SU-DHL-6 (cell line): Measurements from ENCODE around the gene DIAPH3.

ENCODE experiments used
- H2AFZ ChIP-seq: fragments of 200-600 bp; sonication (generic); 2 replicates; pipeline ENCODE4 v1.6.1; 2014; ENCODE audit warnings: low read depth, mild to moderate bottlenecking, moderate library complexity, mixed read lengths, antibody characterized with exemption, low read length; ENCODE audit not compliant: severe bottlenecking
- H3F3A ChIP-seq: fragments of 200-600 bp; shearing (Covaris generic); 2 replicates; pipeline ENCODE4 v1.6.0; 2016; ENCODE audit warnings: antibody characterized with exemption, mild to moderate bottlenecking; ENCODE audit not compliant: insufficient read depth
- H3K27ac ChIP-seq: fragments of 200-600 bp; sonication (generic); 2 replicates; pipeline ENCODE4 v1.5.1; 2016; ENCODE audit warnings: low read depth, mild to moderate bottlenecking, low read length, moderate library complexity, mixed read lengths
- H3K27me3 ChIP-seq: fragments of 200-600 bp; sonication (generic), shearing (Covaris generic); 2 replicates; pipeline ENCODE4 v1.6.0; 2014; ENCODE audit warnings: mild to moderate bottlenecking, low read length
- H3K36me3 ChIP-seq: fragments of 200-600 bp; sonication (generic); 2 replicates; pipeline ENCODE4 v1.6.1; 2014; ENCODE audit warnings: mild to moderate bottlenecking, low read length, mixed read lengths
- H3K4me2 ChIP-seq: fragments of 300-600, 200-600 bp; shearing (Covaris generic), sonication (generic); 2 replicates; pipeline ENCODE4 v1.6.0; 2014; ENCODE audit warnings: low read length, low read depth, mild to moderate bottlenecking; ENCODE audit not compliant: poor library complexity, severe bottlenecking
- H3K4me3 ChIP-seq: fragments of 200-600 bp; sonication (generic); 2 replicates; pipeline ENCODE4 v1.5.1; 2014; ENCODE audit warnings: antibody characterized with exemption, low read length, mild to moderate bottlenecking, mixed read lengths; ENCODE audit not compliant: insufficient read depth, poor library complexity, severe bottlenecking
- H3K79me2 ChIP-seq: fragments of 200-600 bp; sonication (generic); 2 replicates; pipeline ENCODE4 v1.6.1; 2014; ENCODE audit warnings: mild to moderate bottlenecking, low read length, moderate library complexity; ENCODE audit not compliant: insufficient read depth
- H3K9ac ChIP-seq: fragments of 200-600 bp; sonication (generic); 2 replicates; pipeline ENCODE4 v1.7.0; 2014; ENCODE audit warnings: mild to moderate bottlenecking, low read length
- H3K9me2 ChIP-seq: fragments of 200-600 bp; sonication (generic); replicated peaks from 2 replicates; pipeline ENCODE4 v1.6.1; 2014; ENCODE audit warnings: low read length; ENCODE audit not compliant: insufficient read depth
- H3K9me3 ChIP-seq: fragments of 200-600 bp; sonication (generic); 2 replicates; pipeline ENCODE4 v1.6.1; 2014; ENCODE audit warnings: low read length, mixed read lengths; ENCODE audit not compliant: insufficient read depth
- H4K20me1 ChIP-seq: fragments of 200-600 bp; sonication (generic); 2 replicates; pipeline ENCODE4 v1.6.1; 2014; ENCODE audit warnings: low read depth, mild to moderate bottlenecking, antibody characterized with exemption, low read length, moderate library complexity, mixed read lengths
- CTCF ChIP-seq: fragments of 200-600 bp; sonication (generic); IDR thresholded peaks from one replicate; pipeline ENCODE4 v1.5.1; 2017; ENCODE audit warnings: antibody characterized with exemption, mild to moderate bottlenecking, low read length, moderate library complexity; ENCODE audit not compliant: insufficient read depth, poor library complexity, severe bottlenecking
- EZH2phosphoT487 ChIP-seq: fragments of 200-600 bp; sonication (generic), shearing (Covaris generic); conservative IDR thresholded peaks from 2 replicates; pipeline ENCODE4 v1.6.1; 2018; ENCODE audit warnings: mild to moderate bottlenecking, antibody characterized with exemption, low read length, moderate library complexity, mixed read lengths

Gene DIAPH3

GRCh38 chr13:59666504-59666903 lies 497.2 kb downstream of the DIAPH3 start:
- Histone ChIP-seq H2AFZ (no peak overlapping the region), H3K4me2 (no peak overlapping the region), H3K9me3 (no peaks in the 10 kb centered on the region), H3K27me3 (no peaks in the 10 kb centered on the region), H3K79me2 (no peaks in the 10 kb centered on the region), H3K36me3 (no peaks in the 10 kb centered on the region), H3F3A (no peaks in the 10 kb centered on the region), H3K9ac (no peak overlapping the region), H3K9me2 (no peaks in the 10 kb centered on the region), H3K27ac (no peak overlapping the region), H4K20me1 (no peaks in the 10 kb centered on the region), H3K4me3 (no peak overlapping the region)
- TF ChIP-seq CTCF (no peak), EZH2phosphoT487 (no peak)

- H3K9ac ChIP-seq = no peak overlapping the region
- H3K27ac ChIP-seq = no peak overlapping the region
- H3K9me2 ChIP-seq = no peaks in the 10 kb centered on the region
- H3K4me3 ChIP-seq = no peak overlapping the region
- H3K79me2 ChIP-seq = no peaks in the 10 kb centered on the region
- H3F3A ChIP-seq = no peaks in the 10 kb centered on the region
- H4K20me1 ChIP-seq = no peaks in the 10 kb centered on the region
- no peak overlapping the region for H3K4me2 ChIP-seq
- no peak overlapping the region for H2AFZ ChIP-seq
- H3K9me3 ChIP-seq = no peaks in the 10 kb centered on the region
- H3K27me3 ChIP-seq = no peaks in the 10 kb centered on the region
- TF ChIP-seq CTCF (no peak), EZH2phosphoT487 (no peak)
- H3K36me3 ChIP-seq = no peaks in the 10 kb centered on the region
Observed at GRCh38 chr13:59665732-59666131, 498.0 kb downstream of the DIAPH3 start.

GRCh38 chr13:59665184-59665583 lies 498.5 kb downstream of the DIAPH3 start:
- no peaks in the 10 kb centered on the region for H4K20me1 ChIP-seq
- H3K79me2 ChIP-seq = no peaks in the 10 kb centered on the region
- H3K9me3 ChIP-seq = no peaks in the 10 kb centered on the region
- no peak overlapping the region for H3K4me3 ChIP-seq
- no peak overlapping the region for H2AFZ ChIP-seq
- no peaks in the 10 kb centered on the region for H3K36me3 ChIP-seq
- no peak overlapping the region for H3K4me2 ChIP-seq
- H3K9ac ChIP-seq = no peak overlapping the region
- no peak overlapping the region for H3K27ac ChIP-seq
- TF ChIP-seq CTCF = no peak
- TF ChIP-seq EZH2phosphoT487 = no peak
- no peaks in the 10 kb centered on the region for H3K27me3 ChIP-seq
- H3K9me2 ChIP-seq = no peaks in the 10 kb centered on the region
- H3F3A ChIP-seq = no peaks in the 10 kb centered on the region
